Prostate gland (tissue), 2 donors: ENCODE data around the gene CCDC85B. TPM values are rescaled to one million over a fixed set of nuclear protein-coding genes. Genes with fewer than 3 reads are reported as not detected.

Source experiments
- DNase-seq: peaks from one replicate; pipeline ENCODE4 v3.0.0-alpha.2; 2019; ENCODE audit warnings: low spot score
- H3K27ac ChIP-seq, 2 donors: fragments of 200-600 bp; sonication (generic); 2 replicates each; pipeline ENCODE4 v1.5.1; 2017 to 2019
- H3K27me3 ChIP-seq: fragments of 200-600 bp; sonication (generic); replicated peaks from 2 replicates; pipeline ENCODE4 v1.5.1; 2019; ENCODE audit not compliant: insufficient read depth
- H3K36me3 ChIP-seq, 2 donors: fragments of 200-600 bp; sonication (generic); 1 replicate in 1 of 2; 2 replicates in 1 of 2; pipeline versions ENCODE4 v1.5.1 to v1.8.1; 2017 to 2019
- H3K4me1 ChIP-seq: fragments of 200-600 bp; sonication (generic); replicated peaks from 2 replicates; pipeline ENCODE4 v1.5.1; 2019
- H3K4me3 ChIP-seq, 2 donors: fragments of 200-600 bp; sonication (generic); 2 replicates each; pipeline ENCODE4 v1.5.1; 2017 to 2019
- H3K9me3 ChIP-seq: fragments of 200-600 bp; sonication (generic); 2 replicates; pipeline ENCODE4 v1.5.1; 2017
- CTCF ChIP-seq, 4 experiments: fragments of 200-600 bp in 2 of 4; fragments of 450-650 bp in 2 of 4; sonication (generic) in 2 of 4; IDR thresholded peaks; 1 replicate in 3 of 4; 2 replicates in 1 of 4; pipeline ENCODE4 v1.5.1; 2016 to 2019; ENCODE audit warnings: antibody characterized with exemption in 4 of 4, mild to moderate bottlenecking in 2 of 4, moderate library complexity in 2 of 4
- POLR2A ChIP-seq: fragments of 450-650 bp; IDR thresholded peaks from one replicate; pipeline ENCODE4 v1.6.1; 2016; ENCODE audit warnings: antibody characterized with exemption, mild to moderate bottlenecking
- POLR2AphosphoS5 ChIP-seq: sonication (generic); formaldehyde crosslinking; IDR thresholded peaks from one replicate; pipeline ENCODE4 v1.6.1; 2017; ENCODE audit warnings: antibody characterized with exemption
- WGBS: methylation state at CpG from one replicate; pipeline ENCODE4 v1.1.5; 2018; 5-methylcytosine and 5-hydroxymethylcytosine counted together
- intact Hi-C: fragments of 100-400 bp; cut with DNase I; formaldehyde crosslinking; loops from one replicate; pipeline ENCODE4 v1.14.2; 2022
- total RNA-seq, 2 donors: library from RNA; depleted of rRNA; stranded (reverse); fragments of >200 nt; gene quantifications; one replicate each; pipeline ENCODE4 v1.1.0, GENCODE V29; 2016

CCDC85B gene
- total RNA-seq, 2 donors from 2014 or later: 40.4 to 55.0 TPM

DNA sequence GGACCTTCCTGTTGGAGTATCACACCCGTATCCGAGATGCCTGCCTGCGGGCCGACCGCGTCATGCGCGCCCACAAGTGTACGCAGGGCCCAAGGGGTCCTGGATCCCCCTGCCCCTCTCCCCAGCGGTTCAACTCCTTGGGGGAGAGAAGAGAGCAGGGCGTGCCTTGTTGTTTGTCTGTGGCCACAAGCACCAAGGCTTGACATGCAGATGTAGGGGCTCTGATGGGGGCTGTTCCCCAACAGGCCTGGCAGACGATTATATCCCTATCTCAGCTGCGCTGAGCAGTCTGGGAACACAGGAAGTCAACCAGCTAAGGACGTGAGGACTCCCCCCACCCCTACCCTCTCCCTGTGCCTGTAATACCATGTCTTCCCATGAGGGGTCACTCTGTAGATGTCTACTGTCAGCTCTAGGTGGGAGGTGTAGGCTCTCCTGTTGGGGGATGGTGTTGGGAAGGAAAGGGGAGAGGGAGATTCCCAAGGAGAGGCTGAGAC, 39.3 kb upstream of the CCDC85B start:
- H3K36me3 ChIP-seq: peaks cover 8 to 34% of the 10 kb centered on the region in 2 donors
- no peaks in the 10 kb centered on the region for H3K9me3 ChIP-seq
- 88% methylated on average over 11 of the region's 14 CpGs for WGBS
- H3K4me1 ChIP-seq: peaks cover 2% of the 10 kb centered on the region
- H3K4me3 ChIP-seq: no peak overlapping the region
- no peaks in the 10 kb centered on the region for H3K27me3 ChIP-seq
- intact Hi-C loops: no loop called here
- TF ChIP-seq POLR2AphosphoS5 (no peak), POLR2A (no peak), CTCF (IDR thresholded peaks at IDR 0.05) (no peak)
- DNase-seq: no peak
- H3K27ac ChIP-seq: no peak overlapping the region

GRCh38 chr11:65851811-65852507, 38.5 kb upstream of the CCDC85B start:
- no peak overlapping the region for H3K27ac ChIP-seq
- intact Hi-C loops: no loop called here
- TF ChIP-seq POLR2AphosphoS5 (no peak), POLR2A (no peak), CTCF (IDR thresholded peaks at IDR 0.05) (no peak)
- DNase-seq: no peak
- peaks cover 8 to 35% of the 10 kb centered on the region in 2 donors for H3K36me3 ChIP-seq
- H3K9me3 ChIP-seq: no peaks in the 10 kb centered on the region
- H3K4me1 ChIP-seq: peaks cover 5% of the 10 kb centered on the region
- H3K27me3 ChIP-seq: no peaks in the 10 kb centered on the region
- WGBS: 83% methylated on average over 10 of the region's 10 CpGs
- no peak overlapping the region for H3K4me3 ChIP-seq

- H3K27ac ChIP-seq: no peak overlapping the region
- no peaks in the 10 kb centered on the region for H3K9me3 ChIP-seq
- peaks cover 5% of the 10 kb centered on the region for H3K4me1 ChIP-seq
- H3K4me3 ChIP-seq: no peak overlapping the region
- no peaks in the 10 kb centered on the region for H3K27me3 ChIP-seq
- intact Hi-C loops: no loop called here
- no peak for DNase-seq
- peaks cover 8 to 35% of the 10 kb centered on the region in 2 donors for H3K36me3 ChIP-seq
- TF ChIP-seq POLR2A (no peak), POLR2AphosphoS5 (no peak), CTCF (IDR thresholded peaks at IDR 0.05) (no peak)
- WGBS: 88% methylated on average over 33 of the region's 33 CpGs
Observed at GRCh38 chr11:65852508-65853245, 37.8 kb upstream of the CCDC85B start.

DNA sequence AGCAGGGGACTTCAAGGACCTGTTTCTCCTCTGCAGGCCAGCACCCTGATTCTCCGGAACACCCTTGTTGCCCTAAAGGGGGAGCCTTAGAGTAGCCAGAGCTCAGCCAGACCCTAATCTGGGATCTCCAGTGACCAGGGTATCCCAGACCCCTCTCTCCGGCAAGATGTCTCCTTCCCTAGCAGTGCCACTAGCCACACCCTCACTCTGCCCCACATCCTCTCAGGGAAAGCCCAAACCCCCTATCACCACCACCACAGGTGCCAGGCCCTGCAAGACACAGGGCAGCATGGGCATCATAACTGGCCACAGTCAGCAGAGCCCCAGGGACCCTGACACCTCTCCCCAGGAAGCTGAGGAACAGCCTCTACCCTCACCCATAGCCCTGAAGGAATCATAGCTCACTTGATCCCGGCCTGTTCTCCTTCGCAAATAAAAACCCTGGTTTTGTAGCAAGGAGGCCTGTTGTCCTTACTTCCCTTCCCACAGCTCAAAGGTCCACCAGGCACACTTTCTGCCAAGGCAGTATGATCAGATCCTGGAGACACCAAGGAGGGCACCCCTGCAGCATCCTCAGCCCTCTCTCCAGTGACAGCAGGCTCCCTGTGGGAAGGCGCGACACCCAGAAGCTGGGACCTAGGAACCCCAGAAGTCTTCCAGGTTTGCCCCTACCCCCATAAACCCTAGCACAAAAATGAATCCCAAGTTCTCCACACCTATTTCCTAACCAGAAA, 37.1 kb upstream of the CCDC85B start:
- Histone ChIP-seq H3K9me3 (no peaks in the 10 kb centered on the region), H3K36me3 (peaks cover 8 to 35% of the 10 kb centered on the region in 2 donors)

More for the DNA sequence above, 37.1 kb upstream of the CCDC85B start:
- WGBS: 82% methylated on average over 6 of the region's 6 CpGs
- intact Hi-C loops: no loop called here
- Histone ChIP-seq H3K27ac (no peak overlapping the region), H3K4me1 (peaks cover 5% of the 10 kb centered on the region), H3K27me3 (no peaks in the 10 kb centered on the region), H3K4me3 (no peak overlapping the region)
- TF ChIP-seq POLR2AphosphoS5: no peak
- no peak for TF ChIP-seq CTCF (IDR thresholded peaks at IDR 0.05)
- no peak for TF ChIP-seq POLR2A
- no peak for DNase-seq
